ENCODE measurements around the gene LRRC42.

The LRRC42 gene

GRCh38 chr1:53946252-53947171, at the start of gene LRRC42:
LRRC42 (plus strand) TSS chr1:53946350; CDS start chr1:53952000, 5,650 bp downstream.
- TF ChIP-seq CTCF (IDR thresholded peaks at IDR 0.05; ENCODE audit: low read length, missing control alignments) = no peak
- no peak for DNase-seq (ENCODE audit: low read depth)
- peak within 1 kb of the TSS; percentile 89 for H3K4me3 ChIP-seq (replicated peaks; ENCODE audit: low read depth, low read length)

- no peak overlapping the region for H3K4me3 ChIP-seq (replicated peaks; ENCODE audit: low read depth, low read length)
- DNase-seq (ENCODE audit: low read depth) = peak; percentile 69
- no peak for TF ChIP-seq CTCF (IDR thresholded peaks at IDR 0.05; ENCODE audit: low read length, missing control alignments)
Measured at GRCh38 chr1:53896635-53897229, 49.4 kb upstream of the LRRC42 start.

DNA sequence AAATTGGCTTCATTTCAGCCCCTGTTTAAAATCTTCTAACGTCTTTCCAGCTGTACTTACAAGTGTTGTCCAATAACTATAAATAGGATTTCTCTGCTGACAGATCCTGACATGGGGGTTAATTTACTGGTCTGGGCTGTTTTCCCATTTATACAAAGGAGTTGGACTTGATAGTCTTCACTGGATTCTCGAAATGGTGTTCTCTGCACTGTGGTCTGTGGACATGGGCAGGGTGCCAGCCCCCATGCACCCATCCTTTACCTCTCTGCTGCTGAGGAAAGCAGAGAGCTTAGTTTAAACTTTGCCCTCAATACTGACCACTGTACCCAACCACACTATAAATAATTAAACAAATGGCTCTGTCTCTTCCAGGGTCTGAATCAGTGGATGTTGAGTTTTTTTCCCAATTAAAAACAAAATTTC, 46.9 kb upstream of the LRRC42 start:
- peak; percentile 34 for DNase-seq (ENCODE audit: low read depth)
- no peak for TF ChIP-seq CTCF (IDR thresholded peaks at IDR 0.05; ENCODE audit: low read length, missing control alignments)

DNA sequence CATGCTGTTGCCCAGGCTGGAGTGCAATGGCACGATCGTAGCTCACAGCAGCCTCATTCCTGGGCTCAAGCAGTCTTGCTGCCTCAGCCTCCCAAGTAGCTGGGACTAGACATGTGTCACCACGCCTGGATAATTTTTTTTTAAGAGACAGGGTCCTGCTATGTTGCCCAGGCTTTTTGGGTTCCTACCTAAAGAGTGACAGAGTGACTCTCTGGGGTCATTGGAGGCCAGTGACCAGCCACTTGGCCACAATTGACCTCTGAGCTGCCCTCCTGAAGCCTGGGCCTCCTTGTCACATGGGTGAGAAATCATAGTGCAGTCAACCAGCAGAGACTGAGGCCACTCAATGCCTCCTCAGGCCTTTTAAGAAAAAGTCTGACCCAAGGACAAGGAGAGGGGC, 46.4 kb upstream of the LRRC42 start:
- DNase-seq (ENCODE audit: low read depth) = no peak
- TF ChIP-seq CTCF (IDR thresholded peaks at IDR 0.05; ENCODE audit: low read length, missing control alignments) = no peak
- no peak overlapping the region for H3K4me3 ChIP-seq (replicated peaks; ENCODE audit: low read depth, low read length)

More for the DNA sequence above, 46.9 kb upstream of the LRRC42 start:
- no peak overlapping the region for H3K4me3 ChIP-seq (replicated peaks; ENCODE audit: low read depth, low read length)

GRCh38 chr1:53902235-53903138, 43.7 kb upstream of the LRRC42 start:
- no peak for DNase-seq (ENCODE audit: low read depth)
- no peak for TF ChIP-seq CTCF (IDR thresholded peaks at IDR 0.05; ENCODE audit: low read length, missing control alignments)
- no peak overlapping the region for H3K4me3 ChIP-seq (replicated peaks; ENCODE audit: low read depth, low read length)

DNA sequence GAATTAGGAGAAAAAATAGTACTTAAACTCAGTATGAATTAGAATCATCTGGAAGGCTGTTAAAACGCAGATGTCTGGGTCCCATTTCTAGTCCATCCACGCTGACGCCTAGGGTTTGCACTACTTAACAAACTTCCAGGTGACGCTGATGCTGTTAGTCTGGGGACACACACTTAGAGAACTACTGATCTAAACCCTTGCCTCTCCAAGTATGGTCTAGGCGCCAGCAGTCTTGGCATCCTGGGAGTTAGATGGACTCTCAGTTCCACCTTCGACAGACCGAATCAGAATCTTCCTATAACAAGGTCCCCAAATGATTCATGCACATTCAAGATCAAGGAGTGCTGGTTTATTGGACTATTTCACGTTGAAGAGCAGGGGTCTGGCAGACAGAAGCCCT, 40.6 kb upstream of the LRRC42 start:
- no peak for DNase-seq (ENCODE audit: low read depth)
- H3K4me3 ChIP-seq (replicated peaks; ENCODE audit: low read depth, low read length) = no peak overlapping the region
- TF ChIP-seq CTCF (IDR thresholded peaks at IDR 0.05; ENCODE audit: low read length, missing control alignments) = no peak

All from fibroblast of pulmonary artery (primary cell).